NB4 (cell line): ENCODE results near the gene CNTN5.

ENCODE experiments used
- POLR2A ChIP-seq: IDR thresholded peaks from 2 replicates; pipeline ENCODE4 v1.6.1; 2011; ENCODE audit warnings: mild to moderate bottlenecking; ENCODE audit not compliant: insufficient read length; ENCODE audit errors: extremely low read depth
- TF ChIP-seq, protein P1 (sequence below): IDR thresholded peaks from one replicate; pipeline ENCODE4 v1.5.1; 2012; ENCODE audit warnings: low read depth, low read length
- TF ChIP-seq, protein P2 (sequence below): IDR thresholded peaks from 2 replicates; pipeline ENCODE4 v1.6.1; 2011; ENCODE audit warnings: low read depth, low read length

DNA sequence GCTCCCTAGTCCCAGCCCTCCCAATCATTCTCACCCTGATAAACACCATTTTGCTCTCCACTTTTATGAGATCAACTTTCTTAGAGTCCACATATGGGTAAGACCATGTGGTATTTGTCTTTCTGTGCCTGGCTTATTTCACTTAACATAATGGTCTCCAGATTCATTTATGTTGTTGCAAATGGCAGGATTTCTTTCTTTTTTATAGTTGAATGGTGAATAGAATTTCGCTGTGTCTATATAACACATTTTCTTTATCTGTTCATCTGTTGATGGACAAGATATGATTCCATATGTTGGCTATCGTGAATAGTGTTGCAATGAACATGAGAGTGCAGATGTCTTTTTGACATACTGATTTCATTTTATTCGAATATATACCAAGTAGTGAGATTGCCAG is 1298.9 kb downstream of the CNTN5 start:
- TF ChIP-seq, protein P1, sequence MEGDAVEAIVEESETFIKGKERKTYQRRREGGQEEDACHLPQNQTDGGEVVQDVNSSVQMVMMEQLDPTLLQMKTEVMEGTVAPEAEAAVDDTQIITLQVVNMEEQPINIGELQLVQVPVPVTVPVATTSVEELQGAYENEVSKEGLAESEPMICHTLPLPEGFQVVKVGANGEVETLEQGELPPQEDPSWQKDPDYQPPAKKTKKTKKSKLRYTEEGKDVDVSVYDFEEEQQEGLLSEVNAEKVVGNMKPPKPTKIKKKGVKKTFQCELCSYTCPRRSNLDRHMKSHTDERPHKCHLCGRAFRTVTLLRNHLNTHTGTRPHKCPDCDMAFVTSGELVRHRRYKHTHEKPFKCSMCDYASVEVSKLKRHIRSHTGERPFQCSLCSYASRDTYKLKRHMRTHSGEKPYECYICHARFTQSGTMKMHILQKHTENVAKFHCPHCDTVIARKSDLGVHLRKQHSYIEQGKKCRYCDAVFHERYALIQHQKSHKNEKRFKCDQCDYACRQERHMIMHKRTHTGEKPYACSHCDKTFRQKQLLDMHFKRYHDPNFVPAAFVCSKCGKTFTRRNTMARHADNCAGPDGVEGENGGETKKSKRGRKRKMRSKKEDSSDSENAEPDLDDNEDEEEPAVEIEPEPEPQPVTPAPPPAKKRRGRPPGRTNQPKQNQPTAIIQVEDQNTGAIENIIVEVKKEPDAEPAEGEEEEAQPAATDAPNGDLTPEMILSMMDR: no peak
- TF ChIP-seq POLR2A: no peak
- TF ChIP-seq, protein P2, sequence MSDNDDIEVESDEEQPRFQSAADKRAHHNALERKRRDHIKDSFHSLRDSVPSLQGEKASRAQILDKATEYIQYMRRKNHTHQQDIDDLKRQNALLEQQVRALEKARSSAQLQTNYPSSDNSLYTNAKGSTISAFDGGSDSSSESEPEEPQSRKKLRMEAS: no peak
